Prostate gland (tissue), 2 donors: ENCODE results near the gene RAPGEF4.

ENCODE experiments used
- CTCF ChIP-seq, 4 experiments: fragments of 200-600 bp in 2 of 4; fragments of 450-650 bp in 2 of 4; sonication (generic) in 2 of 4; IDR thresholded peaks; 1 replicate in 3 of 4; 2 replicates in 1 of 4; pipeline ENCODE4 v1.5.1; 2016 to 2019; ENCODE audit warnings: antibody characterized with exemption in 4 of 4, mild to moderate bottlenecking in 2 of 4, moderate library complexity in 2 of 4
- POLR2A ChIP-seq: fragments of 450-650 bp; IDR thresholded peaks from one replicate; pipeline ENCODE4 v1.6.1; 2016; ENCODE audit warnings: antibody characterized with exemption, mild to moderate bottlenecking
- POLR2AphosphoS5 ChIP-seq: sonication (generic); formaldehyde crosslinking; IDR thresholded peaks from one replicate; pipeline ENCODE4 v1.6.1; 2017; ENCODE audit warnings: antibody characterized with exemption

DNA sequence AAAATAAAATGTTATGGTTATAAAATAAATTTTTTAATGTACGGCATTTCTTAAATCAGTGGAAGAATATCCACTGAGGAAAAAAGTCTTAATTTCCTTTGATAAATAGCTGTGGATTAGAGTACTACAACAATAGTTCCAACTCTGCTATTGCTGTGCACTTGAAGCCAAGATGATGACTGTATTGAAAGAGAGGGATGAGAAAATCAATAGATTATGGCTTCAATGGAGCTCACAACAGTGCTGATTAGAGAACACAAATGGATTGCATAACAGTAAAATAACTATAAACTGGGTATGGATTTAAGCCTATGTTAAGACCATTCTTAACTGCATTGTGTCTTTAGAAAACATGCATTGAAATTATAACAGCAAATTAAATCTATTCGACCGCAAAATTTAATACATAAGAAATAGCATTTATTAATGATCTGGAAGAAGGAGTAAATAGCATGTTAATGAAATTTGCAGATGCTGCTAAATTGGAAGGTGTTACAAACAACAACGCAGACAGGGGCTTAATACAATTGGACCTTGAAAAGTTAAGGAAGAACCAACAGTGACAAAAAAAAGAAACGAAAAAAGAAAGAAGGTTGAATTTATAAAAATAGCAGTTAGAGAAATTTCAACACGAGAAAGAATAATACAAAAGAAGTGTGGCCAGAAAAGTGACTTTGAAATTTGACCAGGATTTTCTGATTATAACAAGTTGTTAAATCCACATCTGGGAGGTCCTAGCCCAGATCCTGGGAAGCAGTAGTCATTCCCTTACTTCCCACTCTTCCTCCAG, 331.4 kb downstream of the RAPGEF4 start:
- TF ChIP-seq CTCF (IDR thresholded peaks at IDR 0.05) (no peak), POLR2AphosphoS5 (no peak), POLR2A (no peak)
